ENCODE data around the gene MASP2. TPM values are rescaled to one million over a fixed set of nuclear protein-coding genes. Genes with fewer than 3 reads are reported as not detected.

Gene MASP2
- total and polyA plus RNA-seq, 9 of the 15 experiments (the other 6 are each of a cell fraction or from before 2014, with no cell fraction given): 0.01 to 0.23 (median 0.06) TPM; not detected in 3

DNA sequence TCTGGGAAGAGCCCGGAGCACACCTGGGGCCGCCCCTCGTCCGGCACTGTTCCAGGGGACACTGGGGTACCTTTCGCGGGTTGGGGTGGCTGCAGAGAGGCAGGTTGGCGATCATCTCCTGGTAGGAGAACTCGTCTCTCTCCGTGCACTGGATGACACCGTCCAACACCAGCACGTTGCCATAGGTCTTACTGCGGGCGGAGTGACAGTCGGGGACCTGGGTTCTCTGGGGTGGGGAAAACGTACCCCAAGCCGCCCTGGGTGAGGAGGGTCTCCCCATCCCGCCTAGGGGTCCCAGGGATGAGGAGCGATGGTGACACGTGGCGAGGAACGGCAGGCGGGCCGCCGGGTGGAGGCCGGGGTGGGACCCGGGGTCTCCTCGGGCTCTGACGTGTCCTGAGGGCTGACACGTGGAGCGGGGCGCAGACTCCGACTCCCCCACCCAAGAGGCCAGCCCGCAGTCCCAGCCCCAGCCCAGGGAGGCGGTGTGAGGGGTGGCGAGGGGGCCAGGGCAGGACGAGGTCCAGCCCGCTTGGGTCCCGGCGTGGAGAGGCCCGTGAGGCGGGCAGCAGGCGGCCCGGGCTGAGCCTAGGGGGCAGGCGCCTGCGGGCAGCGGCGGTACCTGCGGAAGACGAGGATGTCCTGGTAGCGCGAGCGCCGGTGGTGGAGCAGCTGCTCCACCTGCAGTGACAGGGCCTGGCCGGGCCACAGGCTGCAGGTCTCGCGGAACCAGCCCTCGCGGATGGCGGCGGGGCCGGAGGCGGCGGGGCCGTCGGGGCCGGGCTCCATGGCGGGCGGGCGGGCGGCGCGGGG is 12.3 kb upstream of the MASP2 start (continued):
- TF ChIP-seq, protein P1, sequence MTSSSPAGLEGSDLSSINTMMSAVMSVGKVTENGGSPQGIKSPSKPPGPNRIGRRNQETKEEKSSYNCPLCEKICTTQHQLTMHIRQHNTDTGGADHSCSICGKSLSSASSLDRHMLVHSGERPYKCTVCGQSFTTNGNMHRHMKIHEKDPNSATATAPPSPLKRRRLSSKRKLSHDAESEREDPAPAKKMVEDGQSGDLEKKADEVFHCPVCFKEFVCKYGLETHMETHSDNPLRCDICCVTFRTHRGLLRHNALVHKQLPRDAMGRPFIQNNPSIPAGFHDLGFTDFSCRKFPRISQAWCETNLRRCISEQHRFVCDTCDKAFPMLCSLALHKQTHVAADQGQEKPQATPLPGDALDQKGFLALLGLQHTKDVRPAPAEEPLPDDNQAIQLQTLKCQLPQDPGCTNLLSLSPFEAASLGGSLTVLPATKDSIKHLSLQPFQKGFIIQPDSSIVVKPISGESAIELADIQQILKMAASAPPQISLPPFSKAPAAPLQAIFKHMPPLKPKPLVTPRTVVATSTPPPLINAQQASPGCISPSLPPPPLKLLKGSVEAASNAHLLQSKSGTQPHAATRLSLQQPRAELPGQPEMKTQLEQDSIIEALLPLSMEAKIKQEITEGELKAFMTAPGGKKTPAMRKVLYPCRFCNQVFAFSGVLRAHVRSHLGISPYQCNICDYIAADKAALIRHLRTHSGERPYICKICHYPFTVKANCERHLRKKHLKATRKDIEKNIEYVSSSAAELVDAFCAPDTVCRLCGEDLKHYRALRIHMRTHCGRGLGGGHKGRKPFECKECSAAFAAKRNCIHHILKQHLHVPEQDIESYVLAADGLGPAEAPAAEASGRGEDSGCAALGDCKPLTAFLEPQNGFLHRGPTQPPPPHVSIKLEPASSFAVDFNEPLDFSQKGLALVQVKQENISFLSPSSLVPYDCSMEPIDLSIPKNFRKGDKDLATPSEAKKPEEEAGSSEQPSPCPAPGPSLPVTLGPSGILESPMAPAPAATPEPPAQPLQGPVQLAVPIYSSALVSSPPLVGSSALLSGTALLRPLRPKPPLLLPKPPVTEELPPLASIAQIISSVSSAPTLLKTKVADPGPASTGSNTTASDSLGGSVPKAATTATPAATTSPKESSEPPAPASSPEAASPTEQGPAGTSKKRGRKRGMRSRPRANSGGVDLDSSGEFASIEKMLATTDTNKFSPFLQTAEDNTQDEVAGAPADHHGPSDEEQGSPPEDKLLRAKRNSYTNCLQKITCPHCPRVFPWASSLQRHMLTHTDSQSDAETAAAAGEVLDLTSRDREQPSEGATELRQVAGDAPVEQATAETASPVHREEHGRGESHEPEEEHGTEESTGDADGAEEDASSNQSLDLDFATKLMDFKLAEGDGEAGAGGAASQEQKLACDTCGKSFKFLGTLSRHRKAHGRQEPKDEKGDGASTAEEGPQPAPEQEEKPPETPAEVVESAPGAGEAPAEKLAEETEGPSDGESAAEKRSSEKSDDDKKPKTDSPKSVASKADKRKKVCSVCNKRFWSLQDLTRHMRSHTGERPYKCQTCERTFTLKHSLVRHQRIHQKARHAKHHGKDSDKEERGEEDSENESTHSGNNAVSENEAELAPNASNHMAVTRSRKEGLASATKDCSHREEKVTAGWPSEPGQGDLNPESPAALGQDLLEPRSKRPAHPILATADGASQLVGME (CRISPR knock-in tag; IDR thresholded peaks at IDR 0.05): no peak
- TF ChIP-seq RBM22 (IDR thresholded peaks at IDR 0.05; ENCODE audit: low read depth, low read length, poor library complexity, severe bottlenecking) (peak; percentile 30), NCOA6 (IDR thresholded peaks at IDR 0.05) (peak; percentile 49; the same call in 1 of the 2 replicates), CBFA2T2 (conservative IDR thresholded peaks at IDR 0.05) (no peak), ELF2 (CRISPR knock-in tag; IDR thresholded peaks at IDR 0.05) (no peak), NCOA4 (IDR thresholded peaks at IDR 0.05; ENCODE audit: partially characterized antibody) (no peak), ZNF134 (CRISPR knock-in tag; conservative IDR thresholded peaks at IDR 0.05) (no peak), HEY1 (CRISPR knock-in tag; IDR thresholded peaks at IDR 0.05; ENCODE audit: borderline replicate concordance) (no peak), ZNF431 (CRISPR knock-in tag; IDR thresholded peaks at IDR 0.05) (peak; percentile 12; the same call in 1 of the 2 replicates), ZFX (CRISPR knock-in tag; IDR thresholded peaks at IDR 0.05) (peak; percentile 39)
- TF ChIP-seq, protein P2, sequence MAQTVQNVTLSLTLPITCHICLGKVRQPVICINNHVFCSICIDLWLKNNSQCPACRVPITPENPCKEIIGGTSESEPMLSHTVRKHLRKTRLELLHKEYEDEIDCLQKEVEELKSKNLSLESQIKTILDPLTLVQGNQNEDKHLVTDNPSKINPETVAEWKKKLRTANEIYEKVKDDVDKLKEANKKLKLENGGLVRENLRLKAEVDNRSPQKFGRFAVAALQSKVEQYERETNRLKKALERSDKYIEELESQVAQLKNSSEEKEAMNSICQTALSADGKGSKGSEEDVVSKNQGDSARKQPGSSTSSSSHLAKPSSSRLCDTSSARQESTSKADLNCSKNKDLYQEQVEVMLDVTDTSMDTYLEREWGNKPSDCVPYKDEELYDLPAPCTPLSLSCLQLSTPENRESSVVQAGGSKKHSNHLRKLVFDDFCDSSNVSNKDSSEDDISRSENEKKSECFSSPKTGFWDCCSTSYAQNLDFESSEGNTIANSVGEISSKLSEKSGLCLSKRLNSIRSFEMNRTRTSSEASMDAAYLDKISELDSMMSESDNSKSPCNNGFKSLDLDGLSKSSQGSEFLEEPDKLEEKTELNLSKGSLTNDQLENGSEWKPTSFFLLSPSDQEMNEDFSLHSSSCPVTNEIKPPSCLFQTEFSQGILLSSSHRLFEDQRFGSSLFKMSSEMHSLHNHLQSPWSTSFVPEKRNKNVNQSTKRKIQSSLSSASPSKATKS (CRISPR knock-in tag; IDR thresholded peaks at IDR 0.05): no peak
- TF ChIP-seq, protein P3, sequence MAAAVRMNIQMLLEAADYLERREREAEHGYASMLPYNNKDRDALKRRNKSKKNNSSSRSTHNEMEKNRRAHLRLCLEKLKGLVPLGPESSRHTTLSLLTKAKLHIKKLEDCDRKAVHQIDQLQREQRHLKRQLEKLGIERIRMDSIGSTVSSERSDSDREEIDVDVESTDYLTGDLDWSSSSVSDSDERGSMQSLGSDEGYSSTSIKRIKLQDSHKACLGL (CRISPR knock-in tag; IDR thresholded peaks at IDR 0.05; ENCODE audit: borderline replicate concordance, poor library complexity, severe bottlenecking): peak; percentile 4
- TF ChIP-seq, protein P4, sequence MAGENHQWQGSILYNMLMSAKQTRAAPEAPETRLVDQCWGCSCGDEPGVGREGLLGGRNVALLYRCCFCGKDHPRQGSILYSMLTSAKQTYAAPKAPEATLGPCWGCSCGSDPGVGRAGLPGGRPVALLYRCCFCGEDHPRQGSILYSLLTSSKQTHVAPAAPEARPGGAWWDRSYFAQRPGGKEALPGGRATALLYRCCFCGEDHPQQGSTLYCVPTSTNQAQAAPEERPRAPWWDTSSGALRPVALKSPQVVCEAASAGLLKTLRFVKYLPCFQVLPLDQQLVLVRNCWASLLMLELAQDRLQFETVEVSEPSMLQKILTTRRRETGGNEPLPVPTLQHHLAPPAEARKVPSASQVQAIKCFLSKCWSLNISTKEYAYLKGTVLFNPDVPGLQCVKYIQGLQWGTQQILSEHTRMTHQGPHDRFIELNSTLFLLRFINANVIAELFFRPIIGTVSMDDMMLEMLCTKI (IDR thresholded peaks at IDR 0.05; ENCODE audit: partially characterized antibody): no peak
- TF ChIP-seq, protein P5, sequence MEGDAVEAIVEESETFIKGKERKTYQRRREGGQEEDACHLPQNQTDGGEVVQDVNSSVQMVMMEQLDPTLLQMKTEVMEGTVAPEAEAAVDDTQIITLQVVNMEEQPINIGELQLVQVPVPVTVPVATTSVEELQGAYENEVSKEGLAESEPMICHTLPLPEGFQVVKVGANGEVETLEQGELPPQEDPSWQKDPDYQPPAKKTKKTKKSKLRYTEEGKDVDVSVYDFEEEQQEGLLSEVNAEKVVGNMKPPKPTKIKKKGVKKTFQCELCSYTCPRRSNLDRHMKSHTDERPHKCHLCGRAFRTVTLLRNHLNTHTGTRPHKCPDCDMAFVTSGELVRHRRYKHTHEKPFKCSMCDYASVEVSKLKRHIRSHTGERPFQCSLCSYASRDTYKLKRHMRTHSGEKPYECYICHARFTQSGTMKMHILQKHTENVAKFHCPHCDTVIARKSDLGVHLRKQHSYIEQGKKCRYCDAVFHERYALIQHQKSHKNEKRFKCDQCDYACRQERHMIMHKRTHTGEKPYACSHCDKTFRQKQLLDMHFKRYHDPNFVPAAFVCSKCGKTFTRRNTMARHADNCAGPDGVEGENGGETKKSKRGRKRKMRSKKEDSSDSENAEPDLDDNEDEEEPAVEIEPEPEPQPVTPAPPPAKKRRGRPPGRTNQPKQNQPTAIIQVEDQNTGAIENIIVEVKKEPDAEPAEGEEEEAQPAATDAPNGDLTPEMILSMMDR (IDR thresholded peaks at IDR 0.05 in 2 of 3, conservative IDR thresholded peaks at IDR 0.05 in 1 of 3; ENCODE audit: insufficient read depth in 2 of 3, low read depth in 1 of 3, low read length in 3 of 3): 0 out of 6 replicates have a peak, but pooled peaks of 1 of the 3 experiments have one; percentile 4
